HepG2 (cell line): ENCODE results near the gene MTMR4. TPM values are rescaled to one million over a fixed set of nuclear protein-coding genes. Genes with fewer than 3 reads are reported as not detected.

Source experiments
- CSRNP2 ChIP-seq: sonication (generic); formaldehyde crosslinking; conservative IDR thresholded peaks from 2 replicates; pipeline ENCODE4 v1.8.0; 2022; ENCODE audit warnings: low read depth, missing genetic modification reagents
- HNRNPLL ChIP-seq: fragments of 200-400 bp; formaldehyde crosslinking; IDR thresholded peaks from 2 replicates; pipeline ENCODE4 v1.6.1; 2017; ENCODE audit warnings: mild to moderate bottlenecking, low read depth, low read length; ENCODE audit not compliant: poor library complexity, severe bottlenecking
- MTF2 ChIP-seq: sonication (generic); formaldehyde crosslinking; IDR thresholded peaks from 2 replicates; pipeline ENCODE4 v1.5.0; 2020; ENCODE audit warnings: missing genetic modification reagents, borderline replicate concordance
- RCOR2 ChIP-seq: IDR thresholded peaks from 2 replicates; pipeline ENCODE4 v1.6.1; 2016; ENCODE audit warnings: missing biosample characterization, missing genetic modification reagents
- RXRB ChIP-seq: IDR thresholded peaks from 2 replicates; pipeline ENCODE4 v1.6.1; 2016; ENCODE audit warnings: borderline replicate concordance, missing genetic modification reagents, missing compliant biosample characterization
- SAP130 ChIP-seq: IDR thresholded peaks from 2 replicates; pipeline ENCODE4 v1.6.1; 2016; ENCODE audit warnings: low read depth
- TOPORS ChIP-seq: sonication (generic); formaldehyde crosslinking; IDR thresholded peaks from 2 replicates; pipeline ENCODE4 v1.8.0; 2023; ENCODE audit warnings: mild to moderate bottlenecking, missing genetic modification reagents
- YY1 ChIP-seq: IDR thresholded peaks from 2 replicates; pipeline ENCODE4 v1.6.1; 2011; ENCODE audit warnings: low read length, low read depth, moderate library complexity, mild to moderate bottlenecking; ENCODE audit not compliant: insufficient read depth, insufficient replicate concordance
- ZBTB42 ChIP-seq: sonication (generic); formaldehyde crosslinking; IDR thresholded peaks from 2 replicates; pipeline ENCODE4 v1.5.0; 2020; ENCODE audit warnings: mild to moderate bottlenecking, missing genetic modification reagents
- ZNF124 ChIP-seq: sonication (generic); formaldehyde crosslinking; IDR thresholded peaks from 2 replicates; pipeline ENCODE4 v1.4.0; 2020; ENCODE audit warnings: missing genetic modification reagents
- ZNF207 ChIP-seq: fragments of 450-650 bp; IDR thresholded peaks from 2 replicates; pipeline ENCODE4 v1.6.1; 2016; ENCODE audit warnings: antibody characterized with exemption, borderline replicate concordance
- ZNF337 ChIP-seq: sonication (generic); formaldehyde crosslinking; IDR thresholded peaks from 2 replicates; pipeline ENCODE4 v1.5.1; 2020; ENCODE audit warnings: missing genetic modification reagents, low read depth, mild to moderate bottlenecking, borderline replicate concordance
- ZNF407 ChIP-seq: sonication (generic); formaldehyde crosslinking; IDR thresholded peaks from one replicate; pipeline ENCODE4 v1.5.1; 2020; ENCODE audit warnings: mild to moderate bottlenecking, missing genetic modification reagents; ENCODE audit errors: not compliant biosample characterization
- ZNF501 ChIP-seq: sonication (generic); formaldehyde crosslinking; IDR thresholded peaks from 2 replicates; pipeline ENCODE4 v1.5.1; 2020; ENCODE audit warnings: mild to moderate bottlenecking, moderate library complexity, missing genetic modification reagents
- polyA plus RNA-seq, 8 experiments: library from polyadenylated mRNA; depleted of rRNA in 3 of 8; stranded (reverse) in 7 of 8; unstranded in 1 of 8; fragments of >200 nt; fragmentation: Illumina TruSeq in 4 of 8; extraction: Trizol in 4 of 8; gene quantifications; 2 replicates each; pipeline versions ENCODE4 v1.2.1 to v1.2.3, GENCODE V29; 2011 to 2016; ENCODE audit warnings: low read depth in 4 of 8, missing spikeins in 1 of 8, mixed read lengths in 1 of 8; ENCODE audit not compliant: insufficient read depth in 1 of 8
- total RNA-seq, 5 experiments: library from RNA; depleted of rRNA; stranded (reverse); fragments of >200 nt; fragmentation: Illumina TruSeq; extraction: Trizol; gene quantifications; 2 replicates each; pipeline ENCODE4 v1.2.3, GENCODE V29; 2016; ENCODE audit warnings: low read depth in 1 of 5
- TF ChIP-seq, protein P1 (sequence below): sonication (generic); formaldehyde crosslinking; IDR thresholded peaks from 2 replicates; pipeline ENCODE4 v1.5.0; 2020; ENCODE audit warnings: mild to moderate bottlenecking, missing genetic modification reagents
- TF ChIP-seq, protein P2 (sequence below): sonication (generic); formaldehyde crosslinking; IDR thresholded peaks from 2 replicates; pipeline ENCODE4 v1.4.0; 2020; ENCODE audit warnings: mild to moderate bottlenecking, missing genetic modification reagents

The MTMR4 gene
- total and polyA plus RNA-seq, 2 of the 13 experiments (the other 11 are each of a cell fraction or from before 2014, with no cell fraction given): 62.5 to 65.1 TPM

GRCh38 chr17:58531661-58532554 lies 17.5 kb upstream of the MTMR4 start (continued):
- TF ChIP-seq YY1 (peak; percentile 43), ZNF124 (CRISPR knock-in tag) (no peak), RXRB (CRISPR knock-in tag) (no peak), ZNF207 (no peak), TOPORS (no peak), CSRNP2 (no peak), ZBTB42 (CRISPR knock-in tag) (no peak), ZNF501 (CRISPR knock-in tag) (peak; percentile 49), RCOR2 (no peak), SAP130 (CRISPR knock-in tag) (peak; percentile 33; the same call in 1 of the 2 replicates), ZNF337 (CRISPR knock-in tag) (no peak), ZNF407 (CRISPR knock-in tag) (no peak), HNRNPLL (peak; percentile 50), MTF2 (CRISPR knock-in tag) (peak; percentile 85; the same call in 1 of the 2 replicates)
- TF ChIP-seq, protein P1, sequence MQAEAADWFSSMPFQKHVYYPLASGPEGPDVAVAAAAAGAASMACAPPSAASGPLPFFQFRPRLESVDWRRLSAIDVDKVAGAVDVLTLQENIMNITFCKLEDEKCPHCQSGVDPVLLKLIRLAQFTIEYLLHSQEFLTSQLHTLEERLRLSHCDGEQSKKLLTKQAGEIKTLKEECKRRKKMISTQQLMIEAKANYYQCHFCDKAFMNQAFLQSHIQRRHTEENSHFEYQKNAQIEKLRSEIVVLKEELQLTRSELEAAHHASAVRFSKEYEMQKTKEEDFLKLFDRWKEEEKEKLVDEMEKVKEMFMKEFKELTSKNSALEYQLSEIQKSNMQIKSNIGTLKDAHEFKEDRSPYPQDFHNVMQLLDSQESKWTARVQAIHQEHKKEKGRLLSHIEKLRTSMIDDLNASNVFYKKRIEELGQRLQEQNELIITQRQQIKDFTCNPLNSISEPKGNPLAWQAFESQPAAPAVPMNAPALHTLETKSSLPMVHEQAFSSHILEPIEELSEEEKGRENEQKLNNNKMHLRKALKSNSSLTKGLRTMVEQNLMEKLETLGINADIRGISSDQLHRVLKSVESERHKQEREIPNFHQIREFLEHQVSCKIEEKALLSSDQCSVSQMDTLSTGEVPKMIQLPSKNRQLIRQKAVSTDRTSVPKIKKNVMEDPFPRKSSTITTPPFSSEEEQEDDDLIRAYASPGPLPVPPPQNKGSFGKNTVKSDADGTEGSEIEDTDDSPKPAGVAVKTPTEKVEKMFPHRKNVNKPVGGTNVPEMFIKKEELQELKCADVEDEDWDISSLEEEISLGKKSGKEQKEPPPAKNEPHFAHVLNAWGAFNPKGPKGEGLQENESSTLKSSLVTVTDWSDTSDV (CRISPR knock-in tag): no peak
- TF ChIP-seq, protein P2, sequence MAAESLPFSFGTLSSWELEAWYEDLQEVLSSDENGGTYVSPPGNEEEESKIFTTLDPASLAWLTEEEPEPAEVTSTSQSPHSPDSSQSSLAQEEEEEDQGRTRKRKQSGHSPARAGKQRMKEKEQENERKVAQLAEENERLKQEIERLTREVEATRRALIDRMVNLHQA: no peak
